Measurements from ENCODE around the gene ABCC6. TPM values are rescaled to one million over a fixed set of nuclear protein-coding genes. Genes with fewer than 3 reads are reported as not detected.
"Not testable (repeated sequence)": the region's sequence is repeated elsewhere in the genome, so short reads cannot be mapped to it uniquely, and the experiment has no call there.

Gene ABCC6
- total and polyA plus RNA-seq, 2 experiments from 2014 or later, result 7.1 to 10.0 TPM

- no peak overlapping the region for H3K4me3 ChIP-seq
- no peaks in the 10 kb centered on the region for H3K4me1 ChIP-seq (ENCODE audit: low read depth)
- H3K36me3 ChIP-seq, result no peaks in the 10 kb centered on the region
- no peak overlapping the region for H3K27ac ChIP-seq
- H3K27me3 ChIP-seq, result no peaks in the 10 kb centered on the region
- H3K9me3 ChIP-seq (ENCODE audit: low read depth), result no peaks in the 10 kb centered on the region
- TF ChIP-seq, protein P1, sequence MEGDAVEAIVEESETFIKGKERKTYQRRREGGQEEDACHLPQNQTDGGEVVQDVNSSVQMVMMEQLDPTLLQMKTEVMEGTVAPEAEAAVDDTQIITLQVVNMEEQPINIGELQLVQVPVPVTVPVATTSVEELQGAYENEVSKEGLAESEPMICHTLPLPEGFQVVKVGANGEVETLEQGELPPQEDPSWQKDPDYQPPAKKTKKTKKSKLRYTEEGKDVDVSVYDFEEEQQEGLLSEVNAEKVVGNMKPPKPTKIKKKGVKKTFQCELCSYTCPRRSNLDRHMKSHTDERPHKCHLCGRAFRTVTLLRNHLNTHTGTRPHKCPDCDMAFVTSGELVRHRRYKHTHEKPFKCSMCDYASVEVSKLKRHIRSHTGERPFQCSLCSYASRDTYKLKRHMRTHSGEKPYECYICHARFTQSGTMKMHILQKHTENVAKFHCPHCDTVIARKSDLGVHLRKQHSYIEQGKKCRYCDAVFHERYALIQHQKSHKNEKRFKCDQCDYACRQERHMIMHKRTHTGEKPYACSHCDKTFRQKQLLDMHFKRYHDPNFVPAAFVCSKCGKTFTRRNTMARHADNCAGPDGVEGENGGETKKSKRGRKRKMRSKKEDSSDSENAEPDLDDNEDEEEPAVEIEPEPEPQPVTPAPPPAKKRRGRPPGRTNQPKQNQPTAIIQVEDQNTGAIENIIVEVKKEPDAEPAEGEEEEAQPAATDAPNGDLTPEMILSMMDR (IDR thresholded peaks at IDR 0.05; ENCODE audit: low read depth, low read length), result no peak
- DNase-seq (ENCODE audit: low read depth in 1 of 2, low spot score in 1 of 2), result no peak
These were observed 31.7 kb downstream of the ABCC6 start for GRCh38 chr16:16191493-16192167.

GRCh38 chr16:16190966-16191365 lies 32.3 kb downstream of the ABCC6 start:
- H3K36me3 ChIP-seq; H3K27me3 ChIP-seq; H3K27ac ChIP-seq; H3K4me3 ChIP-seq; DNase-seq (ENCODE audit: low read depth in 1 of 2, low spot score in 1 of 2); H3K4me1 ChIP-seq (ENCODE audit: low read depth); H3K9me3 ChIP-seq (ENCODE audit: low read depth): not testable (repeated sequence)

- H3K4me1 ChIP-seq (ENCODE audit: low read depth), result no peaks in the 10 kb centered on the region
- H3K36me3 ChIP-seq, result no peaks in the 10 kb centered on the region
- TF ChIP-seq, protein P1 (IDR thresholded peaks at IDR 0.05; ENCODE audit: low read depth, low read length), result no peak
- no peaks in the 10 kb centered on the region for H3K9me3 ChIP-seq (ENCODE audit: low read depth)
- no peak overlapping the region for H3K27ac ChIP-seq
- no peak overlapping the region for H3K4me3 ChIP-seq
- H3K27me3 ChIP-seq, result no peaks in the 10 kb centered on the region
- DNase-seq (ENCODE audit: low read depth in 1 of 2, low spot score in 1 of 2), result no peak
These were observed 32.7 kb downstream of the ABCC6 start for GRCh38 chr16:16190546-16190945.

DNA sequence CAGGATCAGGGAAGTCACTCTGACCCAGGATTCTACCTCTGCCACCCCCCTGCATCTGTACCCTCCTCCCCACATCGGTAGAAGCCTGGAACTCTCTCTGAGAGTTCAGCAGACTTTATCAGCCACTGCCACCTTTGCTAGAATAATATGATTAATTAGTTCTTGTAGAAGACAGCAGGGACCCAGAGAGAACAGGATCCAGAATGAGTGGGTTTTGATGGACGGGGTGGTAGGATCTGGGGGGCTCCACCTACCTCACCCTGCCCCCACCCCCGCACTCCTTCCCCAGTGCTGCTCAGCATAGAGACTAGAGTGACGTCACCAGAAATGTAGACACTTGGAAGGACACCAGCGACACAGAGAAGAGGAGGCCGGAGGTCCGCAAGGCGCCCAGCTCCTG lies 33.5 kb downstream of the ABCC6 start:
- H3K27ac ChIP-seq, result no peak overlapping the region
- H3K9me3 ChIP-seq (ENCODE audit: low read depth), result no peaks in the 10 kb centered on the region
- H3K27me3 ChIP-seq, result no peaks in the 10 kb centered on the region
- no peak overlapping the region for H3K4me3 ChIP-seq
- TF ChIP-seq, protein P1 (IDR thresholded peaks at IDR 0.05; ENCODE audit: low read depth, low read length), result no peak
- H3K36me3 ChIP-seq, result no peaks in the 10 kb centered on the region
- H3K4me1 ChIP-seq (ENCODE audit: low read depth), result no peaks in the 10 kb centered on the region
- DNase-seq (ENCODE audit: low read depth in 1 of 2, low spot score in 1 of 2), result no peak

DNA sequence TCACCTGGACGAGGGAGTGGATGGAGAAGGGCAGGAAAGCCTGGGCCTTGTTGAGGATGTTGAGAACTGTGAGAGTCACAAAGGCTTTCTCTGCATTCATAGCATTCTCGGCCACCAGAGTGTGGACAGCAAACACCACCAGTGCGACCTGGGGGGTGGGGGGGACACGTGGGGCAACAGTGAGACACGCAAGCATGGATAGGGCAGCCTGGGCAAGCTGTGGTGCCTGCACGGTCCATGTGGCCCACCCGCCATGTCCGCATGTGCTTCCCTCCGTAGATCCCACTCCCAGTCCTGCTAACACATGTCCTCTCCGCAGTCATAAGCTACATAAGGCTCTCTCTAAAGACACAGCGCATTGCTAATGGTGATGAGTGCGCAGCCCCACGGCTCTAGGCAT lies 34.5 kb downstream of the ABCC6 start:
- DNase-seq (ENCODE audit: low read depth in 1 of 2, low spot score in 1 of 2), result no peak
- no peaks in the 10 kb centered on the region for H3K9me3 ChIP-seq (ENCODE audit: low read depth)
- no peaks in the 10 kb centered on the region for H3K27me3 ChIP-seq
- TF ChIP-seq, protein P1 (IDR thresholded peaks at IDR 0.05; ENCODE audit: low read depth, low read length), result no peak
- no peaks in the 10 kb centered on the region for H3K4me1 ChIP-seq (ENCODE audit: low read depth)
- no peaks in the 10 kb centered on the region for H3K36me3 ChIP-seq
- H3K27ac ChIP-seq, result no peak overlapping the region
- H3K4me3 ChIP-seq, result no peak overlapping the region

GRCh38 chr16:16186820-16187219 lies 36.5 kb downstream of the ABCC6 start:
- no peaks in the 10 kb centered on the region for H3K27me3 ChIP-seq
- no peak overlapping the region for H3K27ac ChIP-seq
- no peaks in the 10 kb centered on the region for H3K4me1 ChIP-seq (ENCODE audit: low read depth)
- H3K36me3 ChIP-seq, result no peaks in the 10 kb centered on the region
- H3K9me3 ChIP-seq (ENCODE audit: low read depth), result no peaks in the 10 kb centered on the region
- H3K4me3 ChIP-seq, result no peak overlapping the region
- TF ChIP-seq, protein P1 (IDR thresholded peaks at IDR 0.05; ENCODE audit: low read depth, low read length), result no peak
- no peak for DNase-seq (ENCODE audit: low read depth in 1 of 2, low spot score in 1 of 2)

All from cardiac muscle cell (in vitro differentiated cells and primary cell).